GM12891 (cell line): ENCODE measurements around the gene UBE2I.

Source experiments
- POLR2A ChIP-seq: IDR thresholded peaks from 2 replicates; pipeline ENCODE4 v1.6.1; 2011; ENCODE audit warnings: low read depth, low read length, control low read depth
- TAF1 ChIP-seq: IDR thresholded peaks from 2 replicates; pipeline ENCODE4 v1.6.1; 2011; ENCODE audit warnings: low read depth, low read length, control low read depth

DNA sequence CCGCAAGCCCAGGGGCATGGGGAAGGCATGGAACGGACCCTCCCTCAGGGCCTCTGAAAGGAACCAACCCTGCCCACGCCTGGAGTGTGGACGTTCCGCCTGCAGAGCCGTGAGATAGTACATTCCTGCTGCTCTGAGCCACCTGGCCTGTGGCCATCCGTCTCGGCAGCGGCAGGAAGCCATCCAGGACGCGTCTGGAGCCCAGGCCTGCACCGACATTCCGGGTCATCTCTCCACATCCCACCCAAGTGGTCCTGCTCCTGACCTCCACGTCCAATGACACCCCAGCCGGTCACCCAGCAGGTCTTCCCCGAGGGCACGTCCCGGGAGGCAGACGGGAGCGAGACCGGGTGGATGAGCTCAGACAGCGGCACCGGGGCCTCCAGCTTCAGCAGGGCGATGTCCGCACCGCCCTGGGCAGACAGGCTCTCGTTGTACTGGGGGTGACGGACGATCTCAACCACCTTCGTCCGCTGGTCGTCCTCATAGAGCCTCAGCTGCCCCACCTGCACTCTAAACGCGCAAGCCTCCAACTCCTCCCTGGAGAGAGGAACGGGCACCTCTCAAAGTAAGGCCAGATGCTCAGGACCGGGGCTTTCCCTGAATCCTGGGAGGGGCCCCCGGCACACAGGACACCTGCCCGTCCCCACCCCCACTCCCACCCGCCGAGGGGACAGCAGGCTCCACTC lies 21.3 kb upstream of the UBE2I start:
- TF ChIP-seq TAF1 (no peak), POLR2A (no peak)
